A549 (cell line): ENCODE data around the gene MFSD2B. TPM values are rescaled to one million over a fixed set of nuclear protein-coding genes. Genes with fewer than 3 reads are reported as not detected.

ENCODE experiments used
- ATAC-seq, 2 experiments: fragments of 200-7000 bp in 1 of 2; fragments of >200 bp in 1 of 2; cut with Nextera tagmentation in 1 of 2; cut with Tn5 transposase in 1 of 2; 3 replicates each; pipeline versions ENCODE4 v1.8.0 to v1.9.1; 2018 to 2020; ENCODE audit warnings: mild to moderate bottlenecking in 1 of 2, moderate library complexity in 1 of 2
- CTCF ChIA-PET: fragments of 300-600 bp; sonication (Branson Sonifier 250); formaldehyde crosslinking; extraction: SDS; loops from one replicate; lab custom pipeline; 2021; ENCODE audit warnings: antibody characterized with exemption, inconsistent platforms; lab: Yijun Ruan, JAX
- POLR2A ChIA-PET: fragments of 350-600 bp; formaldehyde crosslinking; extraction: SDS; loops from one replicate; lab custom pipeline; 2021; ENCODE audit warnings: antibody characterized with exemption, inconsistent platforms; lab: Yijun Ruan, JAX
- DNase-seq, 2 experiments: peaks; one replicate each; pipeline versions ENCODE4 v3.0.0 to v3.0.0-alpha.2; 2011 to 2016; ENCODE audit warnings: low read depth in 1 of 2, low spot score in 1 of 2
- FAIRE-seq: peaks from 2 replicates; lab custom pipeline; 2011; peaks lifted over from hg19 to GRCh38; lab: Jason Lieb, UNC
- H3K27ac ChIP-seq, 2 experiments: fragments of >200 bp; sonication (Bioruptor Twin); formaldehyde crosslinking; 3 replicates each; pipeline ENCODE4 v1.5.1; 2016 to 2017
- H3K4me1 ChIP-seq: fragments of >200 bp; sonication (Bioruptor Twin); formaldehyde crosslinking; 3 replicates; pipeline ENCODE4 v1.6.1; 2016
- H3K4me2 ChIP-seq: fragments of >200 bp; sonication (Bioruptor Twin); formaldehyde crosslinking; 3 replicates; pipeline ENCODE4 v1.6.1; 2016
- H3K4me3 ChIP-seq: fragments of >200 bp; sonication (Bioruptor Twin); formaldehyde crosslinking; 3 replicates; pipeline ENCODE4 v1.5.1; 2016
- H3K9me3 ChIP-seq: fragments of >200 bp; sonication (Bioruptor Twin); formaldehyde crosslinking; 3 replicates; pipeline ENCODE4 v1.6.1; 2016
- ATOH8 ChIP-seq: fragments of 250-450 bp; sonication (Bioruptor Pico); IDR thresholded peaks from 2 replicates; pipeline ENCODE4 v1.5.0; 2020; ENCODE audit warnings: low read depth, mild to moderate bottlenecking, moderate library complexity
- CBX2 ChIP-seq: fragments of 200-600 bp; sonication (generic); IDR thresholded peaks from 2 replicates; pipeline ENCODE4 v1.6.1; 2016; ENCODE audit warnings: low read depth, mild to moderate bottlenecking, borderline replicate concordance
- EHF ChIP-seq: fragments of 250-450 bp; sonication (Bioruptor Pico); IDR thresholded peaks from 2 replicates; pipeline ENCODE4 v1.5.0; 2020; ENCODE audit warnings: mild to moderate bottlenecking
- EHMT2 ChIP-seq: fragments of 200-600 bp; sonication (generic); IDR thresholded peaks from 2 replicates; pipeline ENCODE4 v1.6.1; 2016; ENCODE audit warnings: antibody characterized with exemption, low read depth, mild to moderate bottlenecking, moderate library complexity
- FOXS1 ChIP-seq: fragments of 250-450 bp; sonication (Bioruptor Pico); IDR thresholded peaks from 2 replicates; pipeline ENCODE4 v1.5.0; 2020; ENCODE audit warnings: mild to moderate bottlenecking, moderate library complexity
- HEYL ChIP-seq: fragments of 250-450 bp; sonication (Bioruptor Pico); IDR thresholded peaks from 2 replicates; pipeline ENCODE4 v1.8.0; 2021; ENCODE audit warnings: mild to moderate bottlenecking, moderate library complexity
- HMGXB4 ChIP-seq: fragments of 250-450 bp; sonication (Bioruptor Pico); IDR thresholded peaks from 2 replicates; pipeline ENCODE4 v1.5.0; 2021; ENCODE audit warnings: mild to moderate bottlenecking, moderate library complexity, borderline replicate concordance
- JUN ChIP-seq, 2 experiments: fragments of >200 bp; sonication (Bioruptor Twin); formaldehyde crosslinking; IDR thresholded peaks; 2 replicates in 1 of 2; 3 replicates in 1 of 2; pipeline ENCODE4 v1.6.1; 2016 to 2017
- PBX3 ChIP-seq: IDR thresholded peaks from 2 replicates; pipeline ENCODE4 v1.6.1; 2012
- RARB ChIP-seq: fragments of 250-450 bp; sonication (Bioruptor Pico); IDR thresholded peaks from 2 replicates; pipeline ENCODE4 v1.8.0; 2021; ENCODE audit warnings: mild to moderate bottlenecking, moderate library complexity
- REST ChIP-seq: fragments of 200-600 bp; sonication (generic); IDR thresholded peaks from 2 replicates; pipeline ENCODE4 v1.6.1; 2016; ENCODE audit warnings: antibody characterized with exemption, mild to moderate bottlenecking, moderate library complexity
- SMC3 ChIP-seq: fragments of >200 bp; sonication (Bioruptor Twin); formaldehyde crosslinking; IDR thresholded peaks from 3 replicates; pipeline ENCODE4 v1.6.1; 2018; ENCODE audit warnings: inconsistent platforms
- SREBF2 ChIP-seq: fragments of 450-650 bp; IDR thresholded peaks from 2 replicates; pipeline ENCODE4 v1.6.1; 2014; ENCODE audit warnings: mild to moderate bottlenecking, moderate library complexity
- TFCP2L1 ChIP-seq: fragments of 250-450 bp; sonication (Bioruptor Pico); IDR thresholded peaks from 2 replicates; pipeline ENCODE4 v1.5.0; 2021; ENCODE audit warnings: mild to moderate bottlenecking
- ZFP36 ChIP-seq: fragments of 450-650 bp; IDR thresholded peaks from 2 replicates; pipeline ENCODE4 v1.6.1; 2014; ENCODE audit warnings: borderline replicate concordance; ENCODE audit not compliant: partially characterized antibody
- WGBS: methylation state at CpG from one replicate; pipeline ENCODE4 v1.1.6; 2017; ENCODE audit errors: missing lambda C conversion rate; 5-methylcytosine and 5-hydroxymethylcytosine counted together
- polyA plus RNA-seq, 4 experiments: library from polyadenylated mRNA; depleted of rRNA in 3 of 4; stranded (reverse); fragments of >200 nt; fragmentation: RNase III in 1 of 4; extraction: RNeasy Plus Mini Kit Qiagen cat#74134 plus additional on column Dnase treatment in 1 of 4; gene quantifications; 2 replicates in 3 of 4; 3 replicates in 1 of 4; pipeline ENCODE4 v1.2.3, GENCODE V29; 2011 to 2017
- TF ChIP-seq, protein P1 (sequence below): fragments of >200 bp; sonication (Bioruptor Twin); formaldehyde crosslinking; IDR thresholded peaks from 3 replicates; pipeline ENCODE4 v1.6.1; 2016
- TF ChIP-seq, protein P2 (sequence below): fragments of 450-650 bp; IDR thresholded peaks from 2 replicates; pipeline ENCODE4 v1.6.1; 2014; ENCODE audit warnings: antibody characterized with exemption

MFSD2B gene
- polyA plus RNA-seq, 2 of the 4 experiments (the other 2 are of a cell fraction): 0.09 to 0.17 TPM

DNA sequence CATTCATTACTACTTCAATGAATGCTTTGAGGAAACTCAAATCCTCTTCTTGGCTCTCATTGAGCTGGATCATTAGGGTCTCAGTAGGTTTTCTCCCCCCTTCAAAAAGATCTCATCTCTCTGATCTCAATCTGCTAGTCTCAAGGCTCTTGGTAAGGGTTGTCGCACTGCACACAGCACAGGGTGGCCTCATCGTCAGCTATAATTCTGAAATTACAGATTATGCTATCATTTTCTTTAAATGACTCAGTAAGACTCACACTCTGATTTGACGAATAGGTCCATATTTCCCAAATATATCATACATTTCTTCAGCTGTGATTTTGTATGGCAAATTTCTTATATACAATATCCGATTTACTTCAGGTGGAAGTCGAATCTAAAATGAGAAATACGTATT is 63.9 kb downstream of the MFSD2B start:
- WGBS: 92% methylated on average over 6 of the region's 6 CpGs
- no peaks in the 10 kb centered on the region for H3K9me3 ChIP-seq
- no peak overlapping the region for H3K27ac ChIP-seq
- CTCF ChIA-PET: interaction anchor here (2.1 to 6.6 kb wide), 2 partner anchors 10 to 147 kb away, joined by 11 to 50 read pairs; partner anchors contain the start of genes ATAD2B and TP53I3
- H3K4me1 ChIP-seq: peaks cover 19% of the 10 kb centered on the region
- TF ChIP-seq ATOH8 (CRISPR knock-in tag) (no peak), REST (no peak), PBX3 (no peak), CBX2 (no peak), SREBF2 (no peak), HEYL (CRISPR knock-in tag) (no peak), SMC3 (no peak), ZFP36 (no peak), EHF (CRISPR knock-in tag) (no peak), HMGXB4 (CRISPR knock-in tag) (no peak), TFCP2L1 (CRISPR knock-in tag) (no peak), RARB (CRISPR knock-in tag) (no peak), JUN (IDR thresholded peaks at IDR 0.05) (no peak), FOXS1 (no peak), EHMT2 (no peak)
- TF ChIP-seq, protein P1, sequence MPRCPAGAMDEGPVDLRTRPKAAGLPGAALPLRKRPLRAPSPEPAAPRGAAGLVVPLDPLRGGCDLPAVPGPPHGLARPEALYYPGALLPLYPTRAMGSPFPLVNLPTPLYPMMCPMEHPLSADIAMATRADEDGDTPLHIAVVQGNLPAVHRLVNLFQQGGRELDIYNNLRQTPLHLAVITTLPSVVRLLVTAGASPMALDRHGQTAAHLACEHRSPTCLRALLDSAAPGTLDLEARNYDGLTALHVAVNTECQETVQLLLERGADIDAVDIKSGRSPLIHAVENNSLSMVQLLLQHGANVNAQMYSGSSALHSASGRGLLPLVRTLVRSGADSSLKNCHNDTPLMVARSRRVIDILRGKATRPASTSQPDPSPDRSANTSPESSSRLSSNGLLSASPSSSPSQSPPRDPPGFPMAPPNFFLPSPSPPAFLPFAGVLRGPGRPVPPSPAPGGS: no peak
- TF ChIP-seq, protein P2, sequence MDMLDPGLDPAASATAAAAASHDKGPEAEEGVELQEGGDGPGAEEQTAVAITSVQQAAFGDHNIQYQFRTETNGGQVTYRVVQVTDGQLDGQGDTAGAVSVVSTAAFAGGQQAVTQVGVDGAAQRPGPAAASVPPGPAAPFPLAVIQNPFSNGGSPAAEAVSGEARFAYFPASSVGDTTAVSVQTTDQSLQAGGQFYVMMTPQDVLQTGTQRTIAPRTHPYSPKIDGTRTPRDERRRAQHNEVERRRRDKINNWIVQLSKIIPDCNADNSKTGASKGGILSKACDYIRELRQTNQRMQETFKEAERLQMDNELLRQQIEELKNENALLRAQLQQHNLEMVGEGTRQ: no peak
- H3K4me3 ChIP-seq: no peak overlapping the region
- DNase-seq: no peak
- H3K4me2 ChIP-seq: no peak overlapping the region
- no peak for FAIRE-seq
- POLR2A ChIA-PET: interaction anchor here (1.7 to 2.0 kb wide), 3 partner anchors 10 to 147 kb away, joined by 5 to 11 read pairs (median 6); partner anchors contain the start of genes ATAD2B, TP53I3 and WDCP
- ATAC-seq: no peak
